ENCODE results near the gene ANKRD55. TPM values are rescaled to one million over a fixed set of nuclear protein-coding genes. Genes with fewer than 3 reads are reported as not detected.

The ANKRD55 gene
- total and polyA plus RNA-seq, 9 donors, result 0.05 to 0.25 (median 0.23) TPM; not detected in 6

DNA sequence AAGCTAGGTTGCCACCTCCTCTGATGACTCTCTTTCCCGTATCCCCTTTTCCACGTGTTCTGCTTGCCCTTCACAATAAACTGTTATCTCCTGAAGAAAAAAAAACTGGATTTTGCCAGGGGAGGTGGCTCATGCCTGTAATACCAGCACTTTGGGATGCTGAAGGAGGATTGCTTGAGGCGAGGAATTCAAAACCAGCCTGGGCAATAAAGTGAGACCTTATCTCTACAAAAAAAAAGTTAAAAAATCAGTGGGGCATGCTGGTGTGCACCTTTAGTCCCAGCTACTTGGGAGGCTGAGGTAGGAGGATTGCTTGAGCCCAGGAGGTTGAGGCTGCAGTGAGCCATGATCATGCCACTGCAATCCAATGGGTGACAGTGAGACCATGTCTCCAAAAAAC, 156.6 kb downstream of the ANKRD55 start:
- H3K27ac ChIP-seq, result no peak overlapping the region
- H3K27me3 ChIP-seq, result no peaks in the 10 kb centered on the region
- H3K4me3 ChIP-seq, result no peak overlapping the region
- no peak for DNase-seq
- 77 to 87% (median 80%) methylated on average over 3 of the region's 3 CpGs for WGBS, 3 donors
- TF ChIP-seq EP300 (IDR thresholded peaks at IDR 0.05), result no peak
- TF ChIP-seq, protein P1, sequence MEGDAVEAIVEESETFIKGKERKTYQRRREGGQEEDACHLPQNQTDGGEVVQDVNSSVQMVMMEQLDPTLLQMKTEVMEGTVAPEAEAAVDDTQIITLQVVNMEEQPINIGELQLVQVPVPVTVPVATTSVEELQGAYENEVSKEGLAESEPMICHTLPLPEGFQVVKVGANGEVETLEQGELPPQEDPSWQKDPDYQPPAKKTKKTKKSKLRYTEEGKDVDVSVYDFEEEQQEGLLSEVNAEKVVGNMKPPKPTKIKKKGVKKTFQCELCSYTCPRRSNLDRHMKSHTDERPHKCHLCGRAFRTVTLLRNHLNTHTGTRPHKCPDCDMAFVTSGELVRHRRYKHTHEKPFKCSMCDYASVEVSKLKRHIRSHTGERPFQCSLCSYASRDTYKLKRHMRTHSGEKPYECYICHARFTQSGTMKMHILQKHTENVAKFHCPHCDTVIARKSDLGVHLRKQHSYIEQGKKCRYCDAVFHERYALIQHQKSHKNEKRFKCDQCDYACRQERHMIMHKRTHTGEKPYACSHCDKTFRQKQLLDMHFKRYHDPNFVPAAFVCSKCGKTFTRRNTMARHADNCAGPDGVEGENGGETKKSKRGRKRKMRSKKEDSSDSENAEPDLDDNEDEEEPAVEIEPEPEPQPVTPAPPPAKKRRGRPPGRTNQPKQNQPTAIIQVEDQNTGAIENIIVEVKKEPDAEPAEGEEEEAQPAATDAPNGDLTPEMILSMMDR (IDR thresholded peaks at IDR 0.05), result no peak
- no peak for TF ChIP-seq POLR2A (IDR thresholded peaks at IDR 0.05)
- peaks cover 9% of the 10 kb centered on the region for H3K4me1 ChIP-seq (ENCODE audit: insufficient read depth)
- intact Hi-C loops (cut with DNase I), result loop anchor here in 1 of 4 donors (10.0 kb wide), 1 partner anchor 82 kb away; the partner anchor contains the start of gene IL6ST
- no peaks in the 10 kb centered on the region for H3K9me3 ChIP-seq
- no peaks in the 10 kb centered on the region for H3K36me3 ChIP-seq

DNA sequence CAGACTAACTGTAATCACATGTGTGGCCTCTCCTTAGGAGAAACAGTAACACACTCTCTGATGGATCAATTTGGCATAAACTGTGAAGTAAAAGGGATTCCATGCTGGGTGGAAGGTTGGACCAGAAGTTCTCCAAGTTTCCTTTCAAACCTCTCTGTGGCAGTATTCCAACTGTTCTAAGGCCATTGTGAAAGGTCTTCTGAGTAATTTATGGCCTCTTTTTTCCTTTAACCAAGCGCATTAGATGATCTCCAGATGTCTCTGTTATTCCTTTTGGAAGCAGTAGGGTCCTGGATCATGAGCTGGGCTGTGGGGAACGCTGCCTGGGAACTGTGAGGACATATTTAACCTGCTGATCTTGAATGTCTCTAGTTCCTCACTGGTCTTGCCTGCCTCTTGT, 157.8 kb downstream of the ANKRD55 start:
- H3K4me1 ChIP-seq (ENCODE audit: insufficient read depth), result peaks cover 11% of the 10 kb centered on the region
- H3K9me3 ChIP-seq, result no peaks in the 10 kb centered on the region
- no peaks in the 10 kb centered on the region for H3K27me3 ChIP-seq
- H3K4me3 ChIP-seq, result no peak overlapping the region
- DNase-seq, result peak in 3 of 5 donors; percentile 35 to 49 (median 48)
- H3K27ac ChIP-seq, result peak overlapping the region; percentile 18 to 54
- H3K36me3 ChIP-seq, result no peaks in the 10 kb centered on the region
- intact Hi-C loops (cut with DNase I), result loop anchor here in 1 of 4 donors (10.0 kb wide), 1 partner anchor 81 kb away; the partner anchor contains the start of gene IL6ST
- TF ChIP-seq, protein P1 (IDR thresholded peaks at IDR 0.05), result no peak
- no peak for TF ChIP-seq POLR2A (IDR thresholded peaks at IDR 0.05)
- TF ChIP-seq EP300 (IDR thresholded peaks at IDR 0.05), result no peak
- WGBS, 3 donors, result 22 to 31% (median 23%) methylated on average over 2 of the region's 2 CpGs

DNA sequence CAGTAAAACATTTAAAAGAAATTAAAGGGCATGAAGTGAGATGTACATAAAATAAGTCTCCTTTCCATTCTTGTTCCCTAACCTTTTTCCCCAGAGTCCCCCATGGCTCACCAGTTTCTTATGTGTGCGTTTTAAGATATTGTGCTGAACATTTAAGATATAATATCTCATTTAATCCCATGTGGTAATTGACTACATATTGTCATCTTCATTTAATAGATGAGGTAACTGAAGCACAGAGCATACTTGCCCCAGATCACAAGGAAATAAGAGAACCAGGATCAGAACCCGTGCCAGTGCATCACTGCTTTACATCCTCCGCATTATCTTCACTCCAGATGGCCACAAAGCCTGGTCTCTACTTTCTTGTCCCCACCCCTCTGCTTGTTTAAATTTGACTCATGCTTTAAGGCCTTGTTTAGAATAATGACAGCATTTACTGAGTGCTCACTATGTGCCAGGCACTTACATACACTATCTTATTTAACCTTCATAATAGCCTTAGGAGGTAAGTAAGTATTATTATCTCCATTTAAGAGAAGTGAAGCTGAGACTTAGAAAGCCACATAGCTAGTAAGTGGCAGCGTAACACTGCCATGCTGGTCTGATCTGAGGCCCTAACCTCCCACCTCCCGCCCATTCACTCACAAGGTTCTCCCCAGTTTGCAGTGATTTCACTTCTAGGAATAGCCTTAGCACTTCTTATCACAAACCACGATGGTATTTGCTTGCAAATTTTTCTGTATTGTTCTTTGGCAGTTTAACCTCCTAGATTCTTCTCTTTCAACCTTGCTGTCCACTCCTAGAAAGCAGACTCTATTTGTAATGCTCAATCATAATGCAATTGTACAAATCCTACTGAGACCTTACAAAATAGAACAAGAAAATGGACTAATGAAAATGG, 160.0 kb downstream of the ANKRD55 start:
- no peaks in the 10 kb centered on the region for H3K9me3 ChIP-seq
- H3K4me1 ChIP-seq (ENCODE audit: insufficient read depth), result peaks cover 11% of the 10 kb centered on the region
- H3K36me3 ChIP-seq, result no peaks in the 10 kb centered on the region
- TF ChIP-seq POLR2A (IDR thresholded peaks at IDR 0.05) (no peak), EP300 (IDR thresholded peaks at IDR 0.05) (no peak)
- TF ChIP-seq, protein P1 (IDR thresholded peaks at IDR 0.05), result no peak
- H3K4me3 ChIP-seq, result no peak overlapping the region
- intact Hi-C loops (cut with DNase I), result loop anchor here in 1 of 4 donors (10.0 kb wide), 1 partner anchor 78 kb away; the partner anchor contains the start of gene IL6ST
- no peaks in the 10 kb centered on the region for H3K27me3 ChIP-seq
- WGBS, 3 donors, result 80 to 82% (median 82%) methylated on average over 6 of the region's 6 CpGs
- DNase-seq, result no peak
- H3K27ac ChIP-seq, result no peak overlapping the region

DNA sequence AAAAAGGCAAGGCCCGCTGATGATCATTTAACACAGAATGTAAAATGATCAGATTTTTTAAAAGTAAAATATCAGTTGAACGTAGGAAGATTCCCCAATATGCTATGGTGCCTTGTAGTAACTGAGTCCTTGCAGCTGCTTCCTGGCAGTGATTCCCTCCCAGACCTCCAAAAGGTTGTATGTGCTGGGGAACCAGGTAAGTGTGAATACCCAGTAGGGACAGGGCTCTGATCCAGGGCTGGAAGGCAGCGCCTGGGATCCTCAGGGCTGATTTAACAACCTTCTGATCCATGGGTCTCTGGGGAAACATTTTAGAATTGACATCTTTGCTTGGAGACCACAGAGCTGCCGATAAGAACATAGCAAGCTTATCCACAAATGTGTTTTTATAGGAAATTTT, 161.7 kb downstream of the ANKRD55 start:
- DNase-seq, result no peak
- no peak overlapping the region for H3K4me3 ChIP-seq
- H3K27ac ChIP-seq, result peak overlapping the region in 1 of 2 donors; percentile 55
- no peaks in the 10 kb centered on the region for H3K9me3 ChIP-seq
- no peaks in the 10 kb centered on the region for H3K27me3 ChIP-seq
- no peaks in the 10 kb centered on the region for H3K36me3 ChIP-seq
- intact Hi-C loops (cut with DNase I), result loop anchor here in 1 of 4 donors (10.0 kb wide), 1 partner anchor 77 kb away; the partner anchor contains the start of gene IL6ST
- 25 to 33% (median 26%) methylated on average over 4 of the region's 4 CpGs for WGBS, 3 donors
- TF ChIP-seq POLR2A (IDR thresholded peaks at IDR 0.05), result no peak
- no peak for TF ChIP-seq EP300 (IDR thresholded peaks at IDR 0.05)
- TF ChIP-seq, protein P1 (IDR thresholded peaks at IDR 0.05), result no peak
- H3K4me1 ChIP-seq (ENCODE audit: insufficient read depth), result peaks cover 11% of the 10 kb centered on the region
